ENCODE results near the gene RASD1. TPM values are rescaled to one million over a fixed set of nuclear protein-coding genes. Genes with fewer than 3 reads are reported as not detected.

The RASD1 gene
- total RNA-seq, 5 donors from 2014 or later (not counting 1 experiment from before 2014, with no cell fraction given): 0.70 to 2.9 (median 2.0) TPM

DNA sequence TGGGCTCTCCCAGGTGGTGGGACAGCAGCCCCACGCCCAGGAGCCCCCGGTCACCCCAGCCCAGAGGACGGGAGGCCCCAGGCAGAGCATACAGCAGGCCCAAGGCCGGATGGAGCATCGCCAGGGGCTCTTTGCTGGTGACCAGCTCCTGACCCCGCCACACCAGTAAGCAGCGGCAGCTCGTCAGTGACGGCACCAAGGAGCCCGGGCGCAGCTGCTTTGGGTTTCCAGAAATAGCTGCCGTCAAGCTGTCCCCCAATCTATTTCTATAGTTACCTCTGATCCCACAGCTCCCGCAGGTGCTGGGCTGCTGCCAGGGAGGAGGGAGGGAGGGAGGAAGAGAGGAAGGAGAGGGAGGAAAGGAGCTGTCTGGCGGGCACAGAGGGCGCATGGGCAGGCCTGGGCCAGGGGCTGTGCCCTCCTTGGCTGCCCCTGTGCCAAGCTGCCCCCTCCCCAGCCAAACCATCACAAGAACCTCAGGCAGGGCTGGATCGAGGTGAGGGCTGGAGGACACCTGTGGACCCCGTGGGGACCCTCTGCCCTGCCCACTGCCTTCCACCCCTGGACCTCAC lies 10.8 kb upstream of the RASD1 start:
- Histone ChIP-seq H3K36me3 (ENCODE audit: control insufficient read depth in 2 of 2, extremely low read depth in 1 of 2, insufficient read depth in 1 of 2, low read length in 1 of 2) (no peaks in the 10 kb centered on the region), H3K27me3 (replicated peaks in 1 of 2; ENCODE audit: control insufficient read depth in 2 of 2, extremely low read depth in 1 of 2, insufficient read depth in 2 of 2, low read length in 1 of 2) (peaks cover 0 to 2% of the 10 kb centered on the region in 2 experiments), H3K4me3 (ENCODE audit: control insufficient read depth in 1 of 2, extremely low read depth in 1 of 2, low read length in 1 of 2) (no peak overlapping the region), H3K27ac (ENCODE audit: low read length) (no peak overlapping the region), H3K4me1 (ENCODE audit: control insufficient read depth in 1 of 2, extremely low read depth in 1 of 2, insufficient read depth in 2 of 2, low read length in 2 of 2) (no peaks in the 10 kb centered on the region), H3K9me3 (no peaks in the 10 kb centered on the region)
- ATAC-seq (replicated peaks in 1 of 4) (peak in 1 of 4 experiments; percentile 13), DNase-seq (no peak)
- Mint-ChIP-seq H3K36me3 (no peaks in the 10 kb centered on the region), H3K4me1 (no peaks in the 10 kb centered on the region), H3K27ac (no peak overlapping the region), H3K9me3 (no peaks in the 10 kb centered on the region), H3K27me3 (peaks cover 0 to 5% of the 10 kb centered on the region in 2 donors), H3K4me3 (no peak overlapping the region)
- WGBS (ENCODE audit: insufficient coverage): 64% methylated on average over 9 of the region's 17 CpGs
- ChIA-PET POLR2A (no interaction called here), CTCF (no interaction called here)

DNA sequence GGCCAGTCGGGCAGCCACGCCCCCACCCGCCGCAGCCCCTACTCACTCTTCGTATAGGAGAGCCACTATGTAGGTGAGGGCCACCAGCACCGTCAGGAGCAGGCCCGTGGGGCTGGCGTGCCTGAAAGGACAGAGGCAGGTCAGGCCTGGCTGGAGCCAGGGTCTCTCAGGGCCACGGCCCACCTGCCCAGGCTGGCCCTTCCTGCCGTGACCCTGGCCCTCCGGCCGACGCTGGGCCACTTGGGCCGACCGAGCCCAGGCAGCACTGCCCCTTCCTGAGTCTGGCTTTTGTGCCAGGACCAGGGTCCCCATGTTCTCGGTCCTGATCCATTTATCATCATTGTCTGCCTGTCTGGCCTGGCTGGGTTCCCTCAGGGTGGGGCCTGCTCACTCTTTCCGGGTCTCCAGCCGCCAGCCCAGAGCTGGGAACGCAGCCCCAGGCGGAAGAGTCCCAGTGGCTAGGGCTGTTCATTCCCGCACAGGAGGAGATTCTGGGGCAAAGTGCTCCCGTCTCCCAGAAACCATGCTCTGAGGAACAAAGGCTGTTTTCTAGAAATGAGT lies 10.1 kb upstream of the RASD1 start:
- H3K27ac ChIP-seq (ENCODE audit: low read length): no peak overlapping the region
- H3K9me3 ChIP-seq: no peaks in the 10 kb centered on the region
- Mint-ChIP-seq H3K27me3 (peaks cover 0 to 5% of the 10 kb centered on the region in 2 donors), H3K4me1 (no peaks in the 10 kb centered on the region), H3K4me3 (no peak overlapping the region), H3K36me3 (no peaks in the 10 kb centered on the region), H3K9me3 (no peaks in the 10 kb centered on the region), H3K27ac (no peak overlapping the region)
- no peaks in the 10 kb centered on the region for H3K4me1 ChIP-seq (ENCODE audit: control insufficient read depth in 1 of 2, extremely low read depth in 1 of 2, insufficient read depth in 2 of 2, low read length in 2 of 2)
- H3K27me3 ChIP-seq (replicated peaks in 1 of 2; ENCODE audit: control insufficient read depth in 2 of 2, extremely low read depth in 1 of 2, insufficient read depth in 2 of 2, low read length in 1 of 2): peaks cover 0 to 4% of the 10 kb centered on the region in 2 experiments
- no peak for ATAC-seq (replicated peaks in 1 of 4)
- ChIA-PET POLR2A (no interaction called here), CTCF (no interaction called here)
- no peak for DNase-seq
- H3K4me3 ChIP-seq (ENCODE audit: control insufficient read depth in 1 of 2, extremely low read depth in 1 of 2, low read length in 1 of 2): no peak overlapping the region
- H3K36me3 ChIP-seq (ENCODE audit: control insufficient read depth in 2 of 2, extremely low read depth in 1 of 2, insufficient read depth in 1 of 2, low read length in 1 of 2): no peaks in the 10 kb centered on the region
- WGBS (ENCODE audit: insufficient coverage): 85% methylated on average over 22 of the region's 22 CpGs

DNA sequence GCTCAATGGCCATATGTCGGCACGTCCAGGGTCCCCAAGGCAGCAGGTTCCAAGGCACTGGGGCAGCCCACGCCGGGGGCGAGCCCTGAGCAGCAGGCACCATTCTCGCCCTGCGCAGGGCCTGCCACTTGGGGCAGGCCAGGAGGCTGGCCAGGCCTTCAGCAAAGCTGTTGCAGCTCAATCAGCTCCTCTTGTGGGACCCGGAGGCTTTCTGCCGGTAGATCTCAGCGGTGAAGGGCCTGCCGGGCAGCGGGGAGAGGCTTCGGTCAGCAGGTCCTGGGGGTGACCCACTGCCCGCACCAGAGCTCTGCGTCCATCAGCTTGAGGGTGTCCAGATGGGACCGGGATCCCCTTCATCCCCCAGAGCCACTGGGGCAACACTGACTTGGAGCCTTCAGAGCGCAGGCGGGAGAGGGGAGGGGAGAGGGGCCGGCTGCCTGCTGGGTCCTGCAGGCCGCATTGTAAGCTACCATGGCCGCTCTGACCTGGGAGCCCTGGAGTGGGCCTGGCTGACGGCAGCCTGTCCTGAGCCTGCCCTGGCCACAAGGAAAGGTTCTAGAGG lies 9.5 kb upstream of the RASD1 start:
- H3K9me3 Mint-ChIP-seq: no peaks in the 10 kb centered on the region
- no peak for DNase-seq
- WGBS (ENCODE audit: insufficient coverage): 95% methylated on average over 19 of the region's 22 CpGs

DNA sequence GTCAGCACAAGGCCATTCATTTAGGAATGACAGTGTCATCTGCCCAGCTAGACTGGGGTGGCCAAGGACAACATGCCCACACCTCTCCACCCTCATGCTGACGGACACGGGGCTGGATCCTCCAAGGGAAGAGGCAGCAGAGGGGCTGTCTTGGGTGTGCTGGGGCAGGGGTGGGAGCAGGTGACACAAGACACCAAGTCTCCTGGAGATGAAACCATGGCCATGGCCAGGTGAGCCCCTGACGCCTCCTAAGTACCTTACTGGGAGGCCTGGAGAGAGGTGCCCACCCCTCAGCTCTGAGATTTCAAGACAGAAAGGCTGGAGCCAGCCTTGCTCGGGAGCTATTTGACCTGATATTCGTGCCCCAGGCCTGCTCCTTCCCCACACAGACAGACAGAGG lies 9.0 kb upstream of the RASD1 start:
- Histone ChIP-seq H3K27me3 (replicated peaks in 1 of 2; ENCODE audit: control insufficient read depth in 2 of 2, extremely low read depth in 1 of 2, insufficient read depth in 2 of 2, low read length in 1 of 2) (peaks cover 0 to 8% of the 10 kb centered on the region in 2 experiments), H3K36me3 (ENCODE audit: control insufficient read depth in 2 of 2, extremely low read depth in 1 of 2, insufficient read depth in 1 of 2, low read length in 1 of 2) (no peaks in the 10 kb centered on the region), H3K4me3 (ENCODE audit: control insufficient read depth in 1 of 2, extremely low read depth in 1 of 2, low read length in 1 of 2) (no peak overlapping the region), H3K9me3 (no peaks in the 10 kb centered on the region), H3K4me1 (ENCODE audit: control insufficient read depth in 1 of 2, extremely low read depth in 1 of 2, insufficient read depth in 2 of 2, low read length in 2 of 2) (no peaks in the 10 kb centered on the region), H3K27ac (ENCODE audit: low read length) (no peak overlapping the region)
- Mint-ChIP-seq H3K4me3 (no peak overlapping the region), H3K9me3 (no peaks in the 10 kb centered on the region), H3K27me3 (peaks cover 0 to 7% of the 10 kb centered on the region in 2 donors), H3K36me3 (no peaks in the 10 kb centered on the region), H3K27ac (no peak overlapping the region), H3K4me1 (no peaks in the 10 kb centered on the region)
- ChIA-PET POLR2A (no interaction called here), CTCF (interaction anchor here in 1 of 2 donors (0.6 kb wide), 1 partner anchor 1434 kb away, joined by 8 read pairs; no protein-coding TSS in a partner anchor)
- ATAC-seq (replicated peaks in 1 of 4) (no peak), DNase-seq (no peak)
- WGBS (ENCODE audit: insufficient coverage): 83% methylated on average over 1 of the region's 5 CpGs

More for the DNA sequence above, 9.5 kb upstream of the RASD1 start:
- no peaks in the 10 kb centered on the region for H3K36me3 ChIP-seq (ENCODE audit: control insufficient read depth in 2 of 2, extremely low read depth in 1 of 2, insufficient read depth in 1 of 2, low read length in 1 of 2)
- no peaks in the 10 kb centered on the region for H3K4me1 ChIP-seq (ENCODE audit: control insufficient read depth in 1 of 2, extremely low read depth in 1 of 2, insufficient read depth in 2 of 2, low read length in 2 of 2)
- ChIA-PET POLR2A (no interaction called here), CTCF (interaction anchor here in 1 of 2 donors (0.6 kb wide), 1 partner anchor 1434 kb away, joined by 8 read pairs; no protein-coding TSS in a partner anchor)
- Mint-ChIP-seq H3K4me1 (no peaks in the 10 kb centered on the region), H3K27ac (no peak overlapping the region), H3K36me3 (no peaks in the 10 kb centered on the region), H3K27me3 (peaks cover 0 to 5% of the 10 kb centered on the region in 2 donors), H3K4me3 (no peak overlapping the region)
- peaks cover 0 to 6% of the 10 kb centered on the region in 2 experiments for H3K27me3 ChIP-seq (replicated peaks in 1 of 2; ENCODE audit: control insufficient read depth in 2 of 2, extremely low read depth in 1 of 2, insufficient read depth in 2 of 2, low read length in 1 of 2)
- no peak overlapping the region for H3K4me3 ChIP-seq (ENCODE audit: control insufficient read depth in 1 of 2, extremely low read depth in 1 of 2, low read length in 1 of 2)
- no peaks in the 10 kb centered on the region for H3K9me3 ChIP-seq
- no peak overlapping the region for H3K27ac ChIP-seq (ENCODE audit: low read length)
- no peak for ATAC-seq (replicated peaks in 1 of 4)

- CTCF ChIA-PET: no interaction called here
- no peaks in the 10 kb centered on the region for H3K9me3 Mint-ChIP-seq
- H3K27ac ChIP-seq (ENCODE audit: low read length): no peak overlapping the region
- H3K4me1 ChIP-seq (ENCODE audit: control insufficient read depth in 1 of 2, extremely low read depth in 1 of 2, insufficient read depth in 2 of 2, low read length in 2 of 2): no peaks in the 10 kb centered on the region
- H3K27me3 Mint-ChIP-seq: peaks cover 0 to 7% of the 10 kb centered on the region in 2 donors
- H3K4me3 ChIP-seq (ENCODE audit: control insufficient read depth in 1 of 2, extremely low read depth in 1 of 2, low read length in 1 of 2): no peak overlapping the region
- no peaks in the 10 kb centered on the region for H3K4me1 Mint-ChIP-seq
- ATAC-seq (replicated peaks in 1 of 4): no peak
- H3K27ac Mint-ChIP-seq: no peak overlapping the region
- POLR2A ChIA-PET: no interaction called here
- H3K4me3 Mint-ChIP-seq: no peak overlapping the region
- peaks cover 0 to 14% of the 10 kb centered on the region in 2 experiments for H3K27me3 ChIP-seq (replicated peaks in 1 of 2; ENCODE audit: control insufficient read depth in 2 of 2, extremely low read depth in 1 of 2, insufficient read depth in 2 of 2, low read length in 1 of 2)
- no peaks in the 10 kb centered on the region for H3K9me3 ChIP-seq
- no peaks in the 10 kb centered on the region for H3K36me3 ChIP-seq (ENCODE audit: control insufficient read depth in 2 of 2, extremely low read depth in 1 of 2, insufficient read depth in 1 of 2, low read length in 1 of 2)
- DNase-seq: no peak
- no peaks in the 10 kb centered on the region for H3K36me3 Mint-ChIP-seq
- 90% methylated on average over 11 of the region's 20 CpGs for WGBS (ENCODE audit: insufficient coverage)
Observed at GRCh38 chr17:17504341-17505140, 8.3 kb upstream of the RASD1 start.

DNA sequence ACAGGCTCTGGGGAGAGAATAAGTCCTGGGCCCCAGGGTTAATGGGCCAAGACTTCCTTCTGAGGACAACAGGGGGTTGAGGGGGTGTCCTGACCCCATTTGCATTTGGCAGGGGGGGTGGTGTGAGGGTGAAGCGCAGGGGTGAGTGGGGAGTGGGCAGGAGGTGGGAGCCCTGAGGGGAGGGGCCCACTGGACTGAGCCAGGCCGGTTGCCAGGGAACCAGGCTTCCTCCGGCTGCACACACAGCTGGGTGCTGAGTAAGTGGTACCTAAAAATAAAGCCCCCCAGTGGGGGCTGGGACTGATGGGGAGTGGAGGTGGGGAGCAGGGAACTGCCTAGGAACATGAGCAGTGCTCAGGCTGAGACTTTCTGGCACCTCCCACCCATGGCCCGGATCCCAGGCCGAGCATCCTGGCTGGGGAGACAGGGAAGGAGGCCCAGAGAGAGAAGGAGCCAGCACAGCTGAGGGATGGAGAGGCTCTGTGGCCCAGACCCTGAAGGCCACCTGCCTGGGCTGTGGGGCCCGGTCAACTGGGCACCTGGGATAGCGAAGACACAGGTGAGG lies 7.5 kb upstream of the RASD1 start:
- DNase-seq (no peak), ATAC-seq (replicated peaks in 1 of 4) (no peak)
- no peaks in the 10 kb centered on the region for H3K9me3 ChIP-seq
- no peak overlapping the region for H3K4me3 ChIP-seq (ENCODE audit: control insufficient read depth in 1 of 2, extremely low read depth in 1 of 2, low read length in 1 of 2)
- H3K4me3 Mint-ChIP-seq: no peak overlapping the region
- H3K27me3 ChIP-seq (replicated peaks in 1 of 2; ENCODE audit: control insufficient read depth in 2 of 2, extremely low read depth in 1 of 2, insufficient read depth in 2 of 2, low read length in 1 of 2): peaks cover 0 to 21% of the 10 kb centered on the region in 2 experiments
- CTCF ChIA-PET: no interaction called here
- peaks cover 0 to 7% of the 10 kb centered on the region in 2 donors for H3K27me3 Mint-ChIP-seq
- H3K27ac ChIP-seq (ENCODE audit: low read length): no peak overlapping the region
- no peaks in the 10 kb centered on the region for H3K36me3 Mint-ChIP-seq
- no peaks in the 10 kb centered on the region for H3K4me1 ChIP-seq (ENCODE audit: control insufficient read depth in 1 of 2, extremely low read depth in 1 of 2, insufficient read depth in 2 of 2, low read length in 2 of 2)
- H3K4me1 Mint-ChIP-seq: no peaks in the 10 kb centered on the region
- POLR2A ChIA-PET: no interaction called here
- no peaks in the 10 kb centered on the region for H3K9me3 Mint-ChIP-seq
- 79% methylated on average over 3 of the region's 7 CpGs for WGBS (ENCODE audit: insufficient coverage)
- H3K36me3 ChIP-seq (ENCODE audit: control insufficient read depth in 2 of 2, extremely low read depth in 1 of 2, insufficient read depth in 1 of 2, low read length in 1 of 2): no peaks in the 10 kb centered on the region
- H3K27ac Mint-ChIP-seq: no peak overlapping the region
